GM18511 (cell line): ENCODE results near the gene ACTL7B.
A peak's percentile ranks its signal among the peaks of the same experiment; 100 is the strongest.
"Not testable (repeated sequence)": the region's sequence is repeated elsewhere in the genome, so short reads cannot be mapped to it uniquely, and the experiment has no call there.

Experiments
- ATAC-seq: cut with Tn5 transposase; IDR thresholded peaks from one replicate; pipeline ENCODE4 v1.9.1; 2021; ENCODE audit warnings: mild to moderate bottlenecking, moderate library complexity; ENCODE audit not compliant: unreplicated experiment

ACTL7B gene

GRCh38 chr9:108869092-108869725, 13.4 kb upstream of the ACTL7B start:
- ATAC-seq = no peak

- ATAC-seq = no peak
Observed at GRCh38 chr9:108867829-108868228, 12.0 kb upstream of the ACTL7B start.

DNA sequence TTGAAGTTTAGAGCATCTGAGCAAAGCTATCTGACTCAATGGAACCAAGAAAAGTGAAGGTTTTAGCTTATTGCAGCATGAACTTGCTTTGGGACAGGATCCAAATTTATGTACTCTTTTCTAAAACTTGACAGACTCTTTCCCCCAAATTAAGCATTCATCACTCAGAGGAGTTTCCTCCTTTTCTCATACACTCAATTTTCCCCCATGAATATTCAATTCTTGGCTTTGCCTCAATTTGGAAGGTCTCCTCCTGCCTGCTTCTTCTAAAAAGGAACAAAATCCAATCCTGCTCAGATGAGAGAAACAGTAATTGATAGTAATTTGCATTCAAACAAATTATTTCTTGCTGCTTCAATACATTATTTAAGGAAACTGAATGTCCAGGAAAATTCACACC, 11.3 kb upstream of the ACTL7B start:
- ATAC-seq = no peak

DNA sequence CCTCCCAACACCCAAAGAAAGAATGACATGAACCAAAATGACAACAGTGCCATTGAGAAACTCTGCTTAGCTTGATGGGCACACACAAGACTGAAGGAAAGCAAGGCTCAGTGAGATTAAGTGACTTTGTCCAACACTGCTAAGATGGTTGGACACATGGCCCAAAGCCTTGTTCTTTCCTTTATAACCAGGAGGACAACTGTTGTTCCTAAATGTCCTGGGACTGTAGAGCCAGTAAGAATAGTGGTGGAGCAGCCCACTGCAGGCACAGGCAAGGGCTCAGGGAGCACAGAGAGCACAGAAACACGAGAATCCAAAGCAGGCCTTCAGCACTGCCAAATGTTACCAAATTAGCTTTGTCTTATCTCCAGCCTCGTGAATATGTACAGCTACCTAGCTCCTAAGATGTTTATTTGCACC, 10.2 kb upstream of the ACTL7B start:
- ATAC-seq = no peak

- ATAC-seq = no peak
Observed at GRCh38 chr9:108865037-108865436, 9.3 kb upstream of the ACTL7B start.

- ATAC-seq = no peak
Observed at GRCh38 chr9:108864446-108864845, 8.7 kb upstream of the ACTL7B start.

DNA sequence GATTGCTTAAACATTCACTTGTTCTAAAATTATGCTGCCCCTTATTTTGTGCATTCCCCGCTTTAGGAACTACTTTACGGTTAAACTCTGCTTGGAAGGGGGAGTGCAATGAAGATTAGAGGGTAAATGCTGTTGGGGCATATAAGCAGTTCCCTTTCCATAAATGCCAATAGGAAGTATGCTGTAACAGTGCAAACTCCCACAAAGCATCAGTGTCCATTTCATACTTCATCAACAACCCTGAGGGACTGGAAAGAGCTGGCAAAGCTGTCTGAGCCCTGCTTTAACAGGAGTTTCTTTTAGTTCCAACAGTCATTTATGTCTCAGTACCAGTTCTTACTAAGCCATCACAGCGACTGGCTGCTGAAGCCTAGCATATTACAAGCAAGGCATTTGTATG, 8.1 kb upstream of the ACTL7B start:
- ATAC-seq = no peak

DNA sequence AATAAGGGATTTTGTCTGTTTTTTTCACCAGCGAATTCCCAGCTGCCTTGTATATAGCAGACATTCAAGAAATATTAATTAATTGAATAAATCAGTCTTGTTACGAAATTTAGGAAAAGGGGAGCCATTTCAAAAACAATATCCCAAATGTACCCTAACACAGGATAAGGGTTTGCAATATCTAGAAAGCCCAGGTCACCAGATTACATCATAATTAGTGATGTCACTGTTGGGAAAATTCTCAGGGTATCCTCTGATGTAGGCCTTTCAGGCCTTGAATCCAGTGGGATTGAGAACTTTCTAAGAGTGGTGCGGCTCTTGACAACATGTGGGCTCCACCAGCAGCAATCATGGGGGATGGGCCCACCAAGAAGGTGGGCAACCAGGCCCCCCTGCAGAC, 6.2 kb upstream of the ACTL7B start, which contains the start of gene ACTL7A:
Gene ACTL7A (plus strand): TSS at position 270 of the 400 bp plus-strand sequence. CDS start 57 bp downstream, at position 327.
- ATAC-seq = no peak

DNA sequence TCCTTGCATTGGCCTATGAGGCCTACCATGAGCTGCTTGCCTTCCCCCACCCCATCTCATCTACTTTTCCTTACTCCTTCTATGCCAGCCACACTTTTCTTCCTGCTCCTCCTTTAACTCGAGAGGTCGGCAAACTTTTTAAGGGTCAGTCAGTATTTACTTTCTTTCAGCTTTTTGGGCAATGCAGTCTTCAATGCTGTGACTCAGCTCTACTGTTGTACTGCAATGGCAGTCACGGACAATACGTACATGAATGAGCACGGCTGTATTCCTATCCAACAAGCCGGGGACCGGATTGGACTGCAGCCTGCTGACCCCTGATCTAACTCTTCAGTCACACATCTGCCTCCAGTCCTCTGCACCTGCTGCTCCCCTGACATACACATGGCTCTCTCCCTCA, 5.7 kb upstream of the ACTL7B start:
- no peak for ATAC-seq

- no peak for ATAC-seq
Observed at GRCh38 chr9:108860764-108861163, 5.0 kb upstream of the ACTL7B start.

DNA sequence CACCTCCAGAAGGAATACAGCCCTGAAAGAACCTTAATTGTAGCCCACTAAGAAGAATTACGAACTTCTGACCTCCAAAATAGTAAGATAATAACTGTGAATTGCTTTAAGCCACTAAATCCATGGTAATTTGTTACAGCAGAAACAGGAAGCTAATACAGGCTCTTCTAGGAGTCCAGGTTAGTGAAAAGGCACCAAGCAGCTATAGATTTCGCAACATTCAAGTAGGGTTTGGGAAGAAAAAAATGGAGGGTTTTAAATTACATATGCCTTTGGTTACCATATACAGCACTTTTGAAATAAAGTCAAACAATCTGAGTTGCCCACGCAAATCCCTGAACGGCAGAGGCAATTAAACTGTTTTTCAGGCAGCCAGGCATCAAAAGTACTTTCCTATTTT, 4.6 kb upstream of the ACTL7B start:
- ATAC-seq = no peak

DNA sequence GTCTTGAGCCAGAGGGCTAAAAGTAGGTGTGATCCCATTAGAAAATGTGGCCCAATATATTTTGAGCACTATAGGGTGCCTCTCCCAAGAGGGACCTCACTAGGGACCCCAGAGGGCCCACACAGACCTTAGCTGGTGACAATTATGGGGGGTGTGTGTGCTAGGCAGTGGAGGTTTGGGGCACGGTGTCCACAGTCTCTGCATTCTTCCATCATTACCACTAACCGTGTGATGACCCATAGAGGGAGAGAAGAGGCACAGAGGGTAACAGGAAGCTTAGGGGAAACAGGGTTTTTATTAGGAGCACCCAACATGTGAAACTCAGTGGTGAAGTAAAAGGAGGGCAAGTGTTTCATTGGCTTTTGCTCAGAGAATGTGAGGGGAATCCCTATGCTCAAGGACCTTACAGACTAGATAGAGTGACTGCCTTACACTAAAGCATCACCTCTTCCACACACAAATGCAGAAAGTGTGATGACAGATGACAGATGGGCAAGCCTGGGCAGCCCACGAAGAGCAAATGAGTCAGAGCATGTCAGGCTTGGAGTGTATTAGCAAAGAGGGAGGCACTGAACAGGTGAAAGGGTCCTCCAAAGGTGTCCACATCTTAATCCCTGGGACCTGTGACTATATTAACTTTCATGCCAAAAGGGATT, 3.8 kb upstream of the ACTL7B start:
- ATAC-seq = peak; percentile 82

DNA sequence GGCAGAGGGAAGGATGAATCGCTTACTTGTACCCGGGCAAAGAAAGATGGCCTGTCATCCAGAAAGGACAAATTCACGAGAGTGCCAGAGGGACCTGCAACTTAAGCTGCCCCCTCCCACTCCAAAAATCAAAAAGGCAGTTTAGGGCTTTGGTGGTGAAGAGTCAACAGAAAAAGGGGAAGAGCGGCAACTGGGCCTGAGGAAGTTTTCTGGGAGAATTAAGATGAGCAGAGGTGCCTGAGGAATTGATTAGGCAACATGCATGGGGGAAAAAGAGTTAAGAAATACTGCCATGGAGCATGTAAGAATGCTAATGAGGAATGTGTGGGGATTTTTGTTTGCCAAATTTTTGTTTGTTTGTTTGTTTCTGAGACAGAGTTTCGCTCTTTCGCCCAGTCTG, 1.8 kb upstream of the ACTL7B start:
- no peak for ATAC-seq

- no peak for ATAC-seq
Observed at GRCh38 chr9:108855529-108855886, 278 bp downstream of the ACTL7B start.

GRCh38 chr9:108854641-108855528, 901 bp downstream of the ACTL7B start:
- no peak for ATAC-seq

DNA sequence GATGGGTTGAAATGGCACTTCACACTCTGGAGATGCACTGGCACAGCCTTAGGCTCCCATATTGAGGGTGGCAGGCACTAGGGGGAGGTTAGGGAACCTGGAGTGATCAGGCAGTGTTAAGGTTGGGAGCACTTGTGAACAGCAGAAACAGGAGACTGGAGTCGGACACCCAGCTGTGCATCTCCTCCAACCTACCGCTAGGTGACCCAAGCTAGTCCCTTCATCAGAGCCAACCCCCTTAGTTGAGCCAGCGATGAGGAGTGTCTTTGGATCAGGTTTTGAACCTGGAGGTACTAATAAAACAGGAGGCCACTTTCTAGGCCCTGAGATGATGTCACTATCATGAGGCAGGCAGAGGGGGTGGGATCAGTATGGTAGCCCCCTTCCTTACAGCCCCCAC, 1.7 kb downstream of the ACTL7B start:
- no peak for ATAC-seq

DNA sequence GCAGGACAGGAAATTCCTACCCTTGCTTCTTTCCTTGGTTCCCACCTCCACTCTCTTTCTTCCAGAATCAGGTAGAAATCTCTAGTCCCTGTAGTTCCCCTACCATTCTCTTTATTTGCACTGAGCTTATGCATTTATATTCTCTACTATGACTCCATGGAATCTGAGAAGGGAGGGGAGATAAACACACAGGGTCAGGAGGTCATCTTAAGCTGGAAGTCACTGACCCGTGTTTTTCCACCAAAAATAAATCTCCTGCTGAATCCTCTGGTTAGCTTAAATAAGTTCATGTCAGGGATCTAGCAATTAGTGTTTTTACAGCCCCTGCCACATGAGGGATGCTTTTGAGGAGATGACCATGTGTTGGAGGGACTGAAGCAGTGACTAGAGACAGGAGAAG, 3.7 kb downstream of the ACTL7B start:
- ATAC-seq = no peak

GRCh38 chr9:108851138-108851537, 4.6 kb downstream of the ACTL7B start:
- no peak for ATAC-seq

DNA sequence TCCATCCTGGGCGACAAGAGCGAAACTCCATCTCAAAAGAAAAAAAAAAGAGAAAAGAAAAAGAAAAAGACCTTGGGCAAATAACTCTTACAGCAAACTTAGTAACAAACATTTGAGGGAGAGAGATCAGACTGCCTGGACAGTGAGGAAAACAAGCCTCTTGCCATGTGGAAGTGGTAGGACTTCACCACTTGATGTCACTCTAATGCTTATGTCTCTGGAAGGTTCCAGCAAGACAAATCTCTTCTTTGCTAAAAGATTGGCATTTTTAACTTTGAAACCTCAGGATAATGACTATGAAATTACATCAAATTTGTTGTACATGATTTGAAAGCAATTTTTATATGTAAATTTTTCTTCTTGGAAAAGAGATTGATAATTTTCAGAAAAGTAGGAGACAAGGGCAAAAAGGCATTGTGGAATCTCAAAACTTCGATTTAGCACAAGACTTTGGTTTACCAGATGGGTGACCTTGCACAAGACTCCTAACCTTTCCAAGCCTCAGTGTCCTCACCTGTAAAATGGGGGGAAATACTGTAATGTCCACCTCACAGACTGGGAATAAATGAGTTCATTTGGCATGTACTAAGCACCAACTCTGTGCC, 5.4 kb downstream of the ACTL7B start:
- ATAC-seq = no peak

DNA sequence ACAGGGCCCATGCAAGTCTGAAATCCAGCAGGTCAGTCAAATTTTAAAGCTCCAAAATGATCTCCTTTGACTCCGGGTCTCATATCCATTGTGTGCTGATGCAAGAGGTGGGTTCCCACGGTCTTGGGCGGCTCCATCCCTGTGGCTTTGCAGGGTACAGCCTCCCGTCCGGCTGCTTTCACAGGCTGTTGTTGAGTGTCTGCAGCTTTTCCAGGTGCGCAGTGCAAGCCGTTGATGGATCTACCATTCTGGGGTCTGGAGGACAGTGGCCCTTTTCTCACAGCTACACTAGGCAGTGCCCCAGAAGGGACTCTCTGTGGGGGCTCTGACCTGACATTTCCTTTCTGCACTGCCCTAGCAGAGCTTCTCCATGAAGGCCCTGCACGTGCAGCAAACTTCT, 7.5 kb downstream of the ACTL7B start:
- not testable (repeated sequence) for ATAC-seq

- no peak for ATAC-seq
Observed at GRCh38 chr9:108845947-108846346, 9.8 kb downstream of the ACTL7B start.
